SU-DHL-6 (cell line): Measurements from ENCODE around the gene CPNE4.

Source experiments
- CTCF ChIP-seq: fragments of 200-600 bp; sonication (generic); IDR thresholded peaks from one replicate; pipeline ENCODE4 v1.5.1; 2017; ENCODE audit warnings: antibody characterized with exemption, mild to moderate bottlenecking, low read length, moderate library complexity; ENCODE audit not compliant: insufficient read depth, poor library complexity, severe bottlenecking
- EZH2phosphoT487 ChIP-seq: fragments of 200-600 bp; sonication (generic), shearing (Covaris generic); conservative IDR thresholded peaks from 2 replicates; pipeline ENCODE4 v1.6.1; 2018; ENCODE audit warnings: mild to moderate bottlenecking, antibody characterized with exemption, low read length, moderate library complexity, mixed read lengths

DNA sequence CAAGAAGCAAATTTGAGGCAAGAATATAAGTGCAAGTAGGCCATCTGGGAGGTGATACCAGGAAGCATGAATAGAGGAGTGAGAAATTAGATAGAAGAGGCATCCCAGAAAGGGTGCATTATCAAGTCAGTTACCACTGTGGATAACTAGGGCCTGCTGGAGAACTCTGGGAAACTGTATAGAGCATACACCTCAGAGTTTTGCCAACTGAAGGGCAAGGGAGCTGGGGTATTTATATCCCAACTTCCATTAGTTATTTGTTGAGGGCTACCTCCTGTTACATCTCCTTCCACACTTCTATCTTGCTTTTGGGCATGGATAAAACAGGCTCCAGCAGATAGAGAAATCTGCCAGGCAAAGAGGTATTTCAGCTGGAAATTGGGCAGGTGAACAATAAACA lies 448.5 kb downstream of the CPNE4 start:
- TF ChIP-seq EZH2phosphoT487 (no peak), CTCF (no peak)
